Activated CD8-positive, alpha-beta memory T cell treated with anti-CD3 and anti-CD28 coated beads for 48 hours (primary cell): ENCODE measurements around the gene TEC.
"Not testable (repeated sequence)": the region's sequence is repeated elsewhere in the genome, so short reads cannot be mapped to it uniquely, and the experiment has no call there.

ENCODE experiments used
- DNase-seq, 3 experiments: peaks; one replicate each; pipeline ENCODE4 v3.0.0-alpha.2; 2020; ENCODE audit warnings: low read depth in 2 of 3, low spot score in 2 of 3

The TEC gene

GRCh38 chr4:48167538-48168263, 101.9 kb downstream of the TEC start:
- DNase-seq: no peak

- not testable (repeated sequence) for DNase-seq
Observed at GRCh38 chr4:48164561-48164960, 105.1 kb downstream of the TEC start.

- no peak for DNase-seq
Observed at GRCh38 chr4:48163746-48164145, 105.9 kb downstream of the TEC start.

GRCh38 chr4:48162162-48162561, 107.5 kb downstream of the TEC start:
- no peak for DNase-seq

- no peak for DNase-seq
Observed at GRCh38 chr4:48157271-48157670, 112.4 kb downstream of the TEC start.

GRCh38 chr4:48156423-48156822, 113.2 kb downstream of the TEC start:
- DNase-seq: no peak

GRCh38 chr4:48153791-48154550, 115.7 kb downstream of the TEC start:
- DNase-seq: no peak

GRCh38 chr4:48152259-48152658, 117.4 kb downstream of the TEC start:
- DNase-seq: no peak

GRCh38 chr4:48149827-48150370, 119.7 kb downstream of the TEC start:
- no peak for DNase-seq

- no peak for DNase-seq
Observed at GRCh38 chr4:48147621-48148020, 122.0 kb downstream of the TEC start.

GRCh38 chr4:48141048-48141447, 128.6 kb downstream of the TEC start:
- DNase-seq: no peak

GRCh38 chr4:48139691-48140090, 129.9 kb downstream of the TEC start:
- DNase-seq: no peak

GRCh38 chr4:48138936-48139335, 130.7 kb downstream of the TEC start:
- no peak for DNase-seq

- no peak for DNase-seq
Observed at GRCh38 chr4:48138511-48138910, 131.1 kb downstream of the TEC start.

- DNase-seq: no peak
Observed at GRCh38 chr4:48137846-48138245, 131.8 kb downstream of the TEC start.

- no peak for DNase-seq
Observed at GRCh38 chr4:48134081-48134480, 135.6 kb downstream of the TEC start, which contains the start of gene TXK. TSS of gene TXK (minus strand) at chr4:48134250. CDS start at chr4:48134170, 80 bp downstream.

- DNase-seq: no peak
Observed at GRCh38 chr4:48133669-48134068, 136.0 kb downstream of the TEC start.

GRCh38 chr4:48131736-48132135, 137.9 kb downstream of the TEC start:
- no peak for DNase-seq

GRCh38 chr4:48130100-48130499, 139.5 kb downstream of the TEC start:
- no peak for DNase-seq

- peak in 1 of 3 experiments; percentile 26 for DNase-seq
Observed at GRCh38 chr4:48129307-48130014, 140.2 kb downstream of the TEC start.

GRCh38 chr4:48127682-48128404, 141.8 kb downstream of the TEC start:
- DNase-seq: peak; percentile 39 to 57 (median 46)
